ENCODE measurements around the gene TFEB. TPM values are rescaled to one million over a fixed set of nuclear protein-coding genes. Genes with fewer than 3 reads are reported as not detected.
"Not testable (repeated sequence)": the region's sequence is repeated elsewhere in the genome, so short reads cannot be mapped to it uniquely, and the experiment has no call there.

TFEB gene
- total RNA-seq, 1 donor from 2014 or later, result 9.7 TPM

DNA sequence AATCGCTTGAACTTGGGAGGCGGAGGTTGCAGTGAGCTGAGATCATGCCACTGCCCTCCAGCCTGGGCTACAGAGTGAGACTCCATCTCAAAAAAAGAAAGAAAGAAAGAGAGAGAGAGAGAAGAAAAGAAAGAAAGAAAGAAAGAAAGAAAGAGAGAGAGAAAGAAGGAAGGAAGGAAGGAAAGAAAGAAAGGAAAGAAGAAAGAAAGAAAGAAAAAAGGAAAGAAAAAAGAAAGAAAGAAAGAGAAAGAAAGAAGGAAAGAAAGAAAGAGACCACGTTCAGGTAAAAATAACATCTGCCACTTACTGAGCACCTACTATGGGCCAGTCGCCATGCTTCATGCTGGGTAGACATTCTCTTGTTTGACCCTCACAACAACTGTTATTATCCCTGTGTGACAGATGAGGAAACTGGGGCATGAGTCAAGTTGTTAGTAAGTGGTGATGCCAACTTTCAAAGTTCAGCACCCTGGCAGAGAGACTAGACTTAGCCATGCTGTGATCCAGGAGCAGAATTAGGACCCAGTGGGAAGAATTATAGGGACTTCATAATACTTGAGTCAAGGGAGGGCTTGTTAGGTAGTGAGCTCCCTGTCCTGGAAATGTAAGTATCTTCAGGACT lies 30.7 kb upstream of the TFEB start:
- intact Hi-C loops (cut with micrococcal nuclease), result not testable (repeated sequence)

- intact Hi-C loops (cut with micrococcal nuclease), result no loop called here
Observed at GRCh38 chr6:41763470-41763869, 28.1 kb upstream of the TFEB start.

GRCh38 chr6:41759905-41760579 lies 24.6 kb upstream of the TFEB start:
- intact Hi-C loops (cut with micrococcal nuclease), result no loop called here

DNA sequence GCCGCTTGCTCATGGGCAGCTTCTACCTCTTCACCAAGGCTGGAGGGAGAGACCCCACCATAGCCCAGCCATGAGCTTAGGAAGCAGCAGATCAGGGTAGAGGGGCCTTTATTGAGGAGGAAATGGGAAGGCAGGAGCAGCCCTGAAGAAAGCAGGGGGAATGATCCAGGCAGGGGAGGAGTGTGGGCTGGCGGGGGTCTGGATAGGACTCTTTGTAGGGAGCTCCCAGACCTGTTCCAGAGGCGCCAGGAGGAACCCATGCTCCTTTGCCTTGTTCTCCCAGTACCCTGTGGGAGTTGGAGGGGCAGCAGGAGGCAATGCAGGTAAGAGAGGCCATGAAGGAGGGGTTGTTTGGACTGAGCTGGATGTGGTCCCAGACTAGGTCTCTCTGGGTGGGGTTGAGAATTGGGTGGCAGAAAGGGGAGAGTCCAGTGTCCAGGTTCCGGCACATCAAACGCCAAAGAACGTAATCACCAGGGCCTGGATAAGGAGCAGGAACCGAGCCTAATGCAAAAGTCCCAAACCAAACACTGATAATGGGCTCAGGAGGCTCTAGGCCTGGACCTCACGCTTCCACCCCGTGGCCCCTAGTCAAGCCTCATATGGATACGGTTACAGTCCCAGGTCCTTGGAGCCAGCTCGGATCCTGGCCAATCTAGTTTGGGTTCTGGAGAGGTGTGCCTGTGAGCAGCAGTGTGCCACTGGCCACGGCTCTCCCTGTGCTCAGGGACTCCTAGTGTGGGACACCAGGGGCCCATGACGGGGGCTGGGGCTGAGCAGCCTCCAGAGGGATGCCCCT lies 23.9 kb upstream of the TFEB start:
- intact Hi-C loops (cut with micrococcal nuclease), result no loop called here

GRCh38 chr6:41758641-41759035 lies 23.2 kb upstream of the TFEB start:
- intact Hi-C loops (cut with micrococcal nuclease), result no loop called here

- intact Hi-C loops (cut with micrococcal nuclease), result no loop called here
Observed at GRCh38 chr6:41757931-41758640, 22.7 kb upstream of the TFEB start.

DNA sequence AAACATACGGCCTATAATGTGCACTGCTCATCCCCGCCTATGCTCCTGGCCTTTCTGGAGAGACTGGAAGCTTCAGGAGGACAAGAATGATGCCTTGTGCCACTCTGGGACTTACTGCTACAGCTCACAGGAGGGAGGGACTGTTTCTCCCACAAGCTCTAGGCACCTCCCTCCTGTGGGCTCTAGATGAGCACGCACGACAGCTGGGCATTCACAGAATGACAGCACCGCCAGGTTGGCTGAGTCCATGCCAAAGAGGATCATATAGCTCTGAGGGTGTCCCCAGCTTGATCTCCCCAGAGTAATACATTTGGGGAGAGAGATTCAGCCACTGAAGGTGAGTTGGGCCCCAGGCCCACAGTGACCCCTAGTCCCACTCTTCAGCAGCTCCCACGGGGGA lies 21.9 kb upstream of the TFEB start:
- intact Hi-C loops (cut with micrococcal nuclease), result no loop called here

DNA sequence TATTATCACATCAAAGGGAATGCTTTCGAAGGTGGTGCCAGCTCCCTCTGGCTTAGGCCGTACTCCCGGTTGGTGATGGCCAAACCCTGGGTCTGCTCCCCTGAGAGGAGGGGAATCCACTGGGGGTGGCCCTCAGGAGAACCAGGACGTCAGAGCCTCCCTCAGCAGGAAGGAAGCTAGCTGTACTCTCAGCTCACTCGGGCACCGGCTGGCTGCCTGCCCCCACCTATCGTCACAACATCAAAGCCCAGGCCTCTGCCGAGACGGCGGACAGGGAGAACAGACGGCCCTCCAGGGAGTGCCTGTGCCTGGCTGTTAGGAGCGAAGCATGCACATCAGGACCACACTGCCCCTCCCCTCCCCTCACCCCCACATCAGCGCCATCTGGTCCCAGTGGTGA lies 20.9 kb upstream of the TFEB start:
- intact Hi-C loops (cut with micrococcal nuclease), result no loop called here

- intact Hi-C loops (cut with micrococcal nuclease), result no loop called here
Observed at GRCh38 chr6:41755895-41756294, 20.5 kb upstream of the TFEB start.

DNA sequence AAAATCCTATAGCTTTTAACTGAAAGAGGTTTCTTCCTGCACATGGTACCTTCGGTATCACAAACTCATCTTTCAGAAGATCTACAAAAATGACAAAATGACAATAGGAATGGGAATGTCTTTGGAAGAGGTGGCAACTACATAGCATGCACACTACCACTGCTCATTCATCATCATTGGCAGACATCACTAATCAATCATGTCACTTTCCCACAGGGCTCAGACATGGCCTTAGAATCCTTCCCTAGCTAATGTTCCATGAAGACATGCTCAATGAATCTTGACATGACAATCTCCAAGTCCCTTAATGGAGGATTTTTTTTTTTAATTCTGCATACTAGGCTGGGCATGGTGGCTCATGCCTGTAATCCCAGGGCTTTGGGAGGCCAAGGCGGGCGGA lies 15.0 kb upstream of the TFEB start:
- intact Hi-C loops (cut with micrococcal nuclease), result no loop called here

DNA sequence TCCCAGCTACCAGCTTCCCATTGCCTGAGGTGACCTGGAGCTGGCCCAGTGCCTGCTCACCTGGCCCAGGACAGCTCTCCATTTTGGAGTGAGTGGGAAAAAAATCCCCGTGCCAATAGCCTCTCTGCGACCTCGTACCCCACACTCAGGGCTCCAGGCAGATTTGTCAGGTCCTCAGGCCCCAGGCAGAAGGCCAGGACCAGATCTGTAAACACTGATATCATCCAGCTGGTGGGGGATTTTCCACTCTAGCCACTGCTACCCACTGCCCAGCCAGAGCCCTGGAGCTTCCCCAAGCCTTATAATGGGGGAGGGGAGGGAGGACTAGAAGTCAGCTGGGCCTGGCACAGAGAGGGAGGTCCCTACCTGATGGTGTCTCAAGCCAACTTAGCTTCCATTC lies 13.1 kb upstream of the TFEB start:
- intact Hi-C loops (cut with micrococcal nuclease), result no loop called here

GRCh38 chr6:41748102-41748477 lies 12.7 kb upstream of the TFEB start:
- intact Hi-C loops (cut with micrococcal nuclease), result no loop called here

- intact Hi-C loops (cut with micrococcal nuclease), result no loop called here
Observed at GRCh38 chr6:41747256-41748101, 12.1 kb upstream of the TFEB start, which contains the start of gene PGC. Gene PGC (minus strand): TSS chr6:41747397. CDS start chr6:41747334, 63 bp downstream.

DNA sequence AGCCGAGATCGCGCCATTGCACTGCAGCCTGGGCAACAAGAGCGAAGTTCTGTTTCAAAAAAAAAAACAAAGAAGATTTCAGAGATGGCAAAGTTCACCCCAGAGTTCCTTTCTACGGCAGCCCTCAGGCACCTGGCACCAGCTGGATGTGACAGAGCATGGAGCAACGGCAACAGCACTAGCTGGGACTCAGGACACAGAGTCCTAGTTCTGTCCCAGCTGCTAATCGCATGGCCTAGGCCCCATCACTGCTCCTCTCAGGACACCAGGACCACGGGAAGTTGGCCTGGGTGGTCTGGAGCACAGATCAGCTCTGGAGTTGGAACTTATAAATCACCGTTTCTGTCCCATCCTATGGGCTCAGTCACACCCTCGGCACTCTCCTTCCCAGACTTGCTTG lies 10.7 kb upstream of the TFEB start:
- intact Hi-C loops (cut with micrococcal nuclease), result no loop called here

DNA sequence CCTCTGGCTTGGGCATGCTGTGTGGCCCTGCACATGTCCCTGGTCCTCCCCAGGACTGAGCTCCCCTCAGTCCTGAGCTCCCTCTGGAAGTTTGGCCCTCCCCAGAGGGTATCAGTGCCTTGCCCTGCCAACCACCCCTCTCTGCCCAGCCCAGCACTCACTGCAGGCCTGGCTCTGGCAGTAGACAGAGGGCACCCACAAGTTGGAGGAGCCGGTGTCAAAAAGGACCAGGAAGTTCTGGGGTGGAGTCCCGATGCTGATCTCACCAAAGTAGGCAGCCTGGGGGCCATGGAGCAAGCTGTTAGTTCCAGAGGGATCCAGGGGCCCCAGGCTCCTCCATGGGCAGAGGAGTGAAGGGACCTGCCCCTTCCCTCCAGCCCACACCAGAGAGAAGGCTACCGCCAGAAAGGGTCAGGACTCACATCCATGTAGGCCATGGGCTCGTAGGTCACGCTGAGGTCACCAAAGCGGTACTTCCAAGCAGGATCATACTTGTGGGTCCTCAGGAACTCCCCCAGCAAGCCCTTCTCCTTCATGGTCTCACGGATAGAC lies 8.9 kb upstream of the TFEB start:
- intact Hi-C loops (cut with micrococcal nuclease), result no loop called here

- intact Hi-C loops (cut with micrococcal nuclease), result no loop called here
Observed at GRCh38 chr6:41743406-41744235, 8.2 kb upstream of the TFEB start.

DNA sequence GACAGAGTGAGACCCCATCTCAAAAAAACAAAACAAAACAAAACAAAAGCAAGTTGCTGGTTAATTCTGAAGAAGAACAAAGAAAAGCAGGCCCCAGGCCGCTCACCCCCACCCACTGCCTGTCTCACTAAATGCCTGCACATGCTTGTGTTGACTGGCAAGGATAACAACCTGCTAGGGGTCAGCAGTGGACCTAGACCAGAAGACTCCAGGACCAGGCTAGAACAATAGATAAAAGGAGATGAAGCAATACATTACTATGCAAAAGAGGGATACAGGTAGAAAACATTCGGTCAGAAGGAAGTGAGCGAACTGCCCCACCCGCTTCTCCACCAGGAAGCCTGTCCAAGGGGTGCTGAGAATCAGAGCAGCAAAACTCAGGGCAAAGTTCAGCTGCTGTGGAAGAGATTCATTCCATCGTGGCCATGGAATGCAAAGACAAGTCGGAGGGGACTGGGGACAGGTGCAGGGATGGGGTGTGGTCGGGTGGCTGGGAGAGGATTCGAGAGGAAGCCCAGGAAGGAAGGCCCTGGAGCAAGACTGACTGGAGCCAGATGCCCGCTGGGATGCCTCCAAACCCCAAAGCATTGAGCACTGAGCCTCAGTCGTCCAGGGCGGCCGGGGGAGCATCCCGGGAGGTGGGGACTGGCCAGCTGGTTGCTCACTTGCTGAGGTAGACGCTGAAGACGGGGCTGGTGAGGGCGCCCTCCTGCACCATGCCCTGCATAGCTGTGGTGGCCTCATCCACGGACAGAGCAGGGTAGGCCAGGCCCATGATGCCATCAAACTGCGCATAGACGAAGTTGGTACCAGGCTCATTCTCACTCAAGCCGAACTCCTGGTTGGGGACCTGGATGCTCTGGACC lies 6.5 kb upstream of the TFEB start:
- intact Hi-C loops (cut with micrococcal nuclease), result no loop called here

- intact Hi-C loops (cut with micrococcal nuclease), result no loop called here
Observed at GRCh38 chr6:41740366-41741162, 5.2 kb upstream of the TFEB start.

Measured in T-helper 2 cell treated with Interferon-gamma antibody and Interleukin-4, amounts not matched to agents 100 ng/mL and 5 ng/mL, for 36 hours (primary cell).